K562 (cell line): ENCODE results near the gene HEXD. TPM values are rescaled to one million over a fixed set of nuclear protein-coding genes. Genes with fewer than 3 reads are reported as not detected.

Experiments
- ATF7 ChIP-seq: fragments of 450-650 bp; IDR thresholded peaks from 2 replicates; pipeline ENCODE4 v1.7.1; 2014; ENCODE audit warnings: mild to moderate bottlenecking, moderate library complexity
- CBFA2T2 ChIP-seq: fragments of 450-650 bp; conservative IDR thresholded peaks from 2 replicates; pipeline ENCODE4 v1.6.1; 2017; ENCODE audit warnings: mild to moderate bottlenecking
- CEBPG ChIP-seq, 3 experiments: fragments of 200-800 bp in 1 of 3; sonication (Bioruptor generic) in 1 of 3; sonication (generic) in 1 of 3; formaldehyde crosslinking in 1 of 3; IDR thresholded peaks in 2 of 3; conservative IDR thresholded peaks in 1 of 3; 2 replicates each; pipeline versions ENCODE4 v1.6.1 to v1.8.0; 2016 to 2022; ENCODE audit warnings: missing compliant biosample characterization in 2 of 3, missing genetic modification characterization in 2 of 3, mild to moderate bottlenecking in 1 of 3, missing genetic modification reagents in 1 of 3
- DACH1 ChIP-seq: fragments of 450-650 bp; IDR thresholded peaks from 2 replicates; pipeline ENCODE4 v1.6.1; 2018; ENCODE audit not compliant: partially characterized antibody
- FOXK1 ChIP-seq: sonication (generic); formaldehyde crosslinking; IDR thresholded peaks from 2 replicates; pipeline ENCODE4 v1.8.0; 2022; ENCODE audit warnings: missing genetic modification reagents, mild to moderate bottlenecking, borderline replicate concordance
- IRF2 ChIP-seq: sonication (generic); formaldehyde crosslinking; IDR thresholded peaks from 2 replicates; pipeline ENCODE4 v1.8.1; 2022; ENCODE audit warnings: mild to moderate bottlenecking, missing genetic modification reagents
- KHSRP ChIP-seq: fragments of 450-650 bp; IDR thresholded peaks from 2 replicates; pipeline ENCODE4 v1.6.1; 2017
- NR2F6 ChIP-seq: fragments of 450-650 bp; formaldehyde crosslinking; IDR thresholded peaks from 2 replicates; pipeline ENCODE4 v1.4.0; 2020; ENCODE audit warnings: mild to moderate bottlenecking
- RBFOX2 ChIP-seq: fragments of 200-400 bp; formaldehyde crosslinking; IDR thresholded peaks from 2 replicates; pipeline ENCODE4 v1.6.1; 2017; ENCODE audit warnings: low read depth, mild to moderate bottlenecking, low read length, moderate library complexity
- SRSF3 ChIP-seq: fragments of 200-400 bp; formaldehyde crosslinking; IDR thresholded peaks from 2 replicates; pipeline ENCODE4 v1.6.1; 2016; ENCODE audit warnings: mild to moderate bottlenecking, low read length, moderate library complexity; ENCODE audit not compliant: insufficient read depth
- STAG1 ChIP-seq: sonication (generic); formaldehyde crosslinking; IDR thresholded peaks from 2 replicates; pipeline ENCODE4 v1.5.0; 2020; ENCODE audit warnings: missing genetic modification reagents, borderline replicate concordance
- TRIM28 ChIP-seq: fragments of 450-650 bp; IDR thresholded peaks from 2 replicates; pipeline ENCODE4 v1.6.1; 2017
- ZNF140 ChIP-seq: fragments of 250-450 bp; sonication (Bioruptor Pico); IDR thresholded peaks from 2 replicates; pipeline ENCODE4 v1.8.0; 2021; ENCODE audit warnings: moderate library complexity, mild to moderate bottlenecking, inconsistent platforms
- ZNF146 ChIP-seq: IDR thresholded peaks from one replicate; pipeline ENCODE4 v1.6.1; 2018; ENCODE audit warnings: missing compliant biosample characterization; ENCODE audit not compliant: unreplicated experiment
- ZNF384 ChIP-seq: IDR thresholded peaks from 2 replicates; pipeline ENCODE4 v1.6.1; 2012; ENCODE audit warnings: low read depth, low read length, improper control_type of control experiment
- polyA plus RNA-seq, 8 experiments: library from polyadenylated mRNA; depleted of rRNA in 4 of 8; stranded (reverse) in 5 of 8; unstranded in 3 of 8; fragments of >200 nt; fragmentation: Nextera tagmentation in 2 of 8; fragmentation: Illumina TruSeq in 1 of 8; extraction: Ambion mirVana in 2 of 8; extraction: Trizol in 1 of 8; gene quantifications; 2 replicates each; pipeline versions ENCODE4 v1.2.1 to v1.2.3, GENCODE V29; 2011 to 2014; ENCODE audit warnings: inconsistent platforms in 1 of 8, missing spikeins in 1 of 8
- total RNA-seq, 7 experiments: library from RNA; depleted of rRNA in 6 of 7; stranded (reverse); fragments of >200 nt in 6 of 7; fragmentation: Illumina TruSeq in 2 of 7; extraction: Trizol in 2 of 7; gene quantifications; 2 replicates each; pipeline versions ENCODE4 v1.2.1 to v1.2.3, GENCODE V29; 2011 to 2021; ENCODE audit warnings: low replicate concordance in 1 of 7
- TF ChIP-seq, protein P1 (sequence below): sonication (generic); formaldehyde crosslinking; IDR thresholded peaks from 2 replicates; pipeline ENCODE4 v1.8.1; 2023; ENCODE audit warnings: missing genetic modification reagents, mild to moderate bottlenecking, borderline replicate concordance
- TF ChIP-seq, protein P2 (sequence below): fragments of 450-650 bp; IDR thresholded peaks from 2 replicates; pipeline ENCODE4 v1.6.1; 2018; ENCODE audit warnings: mild to moderate bottlenecking, low read depth; ENCODE audit not compliant: partially characterized antibody
- TF ChIP-seq, protein P3 (sequence below), 3 experiments: IDR thresholded peaks in 2 of 3; conservative IDR thresholded peaks in 1 of 3; 2 replicates each; pipeline ENCODE4 v1.5.1; 2011 to 2012; ENCODE audit warnings: low read length in 3 of 3, mild to moderate bottlenecking in 3 of 3, control low read depth in 2 of 3, improper control_type of control experiment in 1 of 3, inconsistent platforms in 1 of 3, low read depth in 1 of 3, mixed read lengths in 1 of 3, moderate library complexity in 1 of 3; ENCODE audit not compliant: insufficient read depth in 2 of 3

The HEXD gene
- total and polyA plus RNA-seq, 9 of the 15 experiments (the other 6 are each of a cell fraction or from before 2014, with no cell fraction given): 1.0 to 25.3 (median 10.0) TPM

DNA sequence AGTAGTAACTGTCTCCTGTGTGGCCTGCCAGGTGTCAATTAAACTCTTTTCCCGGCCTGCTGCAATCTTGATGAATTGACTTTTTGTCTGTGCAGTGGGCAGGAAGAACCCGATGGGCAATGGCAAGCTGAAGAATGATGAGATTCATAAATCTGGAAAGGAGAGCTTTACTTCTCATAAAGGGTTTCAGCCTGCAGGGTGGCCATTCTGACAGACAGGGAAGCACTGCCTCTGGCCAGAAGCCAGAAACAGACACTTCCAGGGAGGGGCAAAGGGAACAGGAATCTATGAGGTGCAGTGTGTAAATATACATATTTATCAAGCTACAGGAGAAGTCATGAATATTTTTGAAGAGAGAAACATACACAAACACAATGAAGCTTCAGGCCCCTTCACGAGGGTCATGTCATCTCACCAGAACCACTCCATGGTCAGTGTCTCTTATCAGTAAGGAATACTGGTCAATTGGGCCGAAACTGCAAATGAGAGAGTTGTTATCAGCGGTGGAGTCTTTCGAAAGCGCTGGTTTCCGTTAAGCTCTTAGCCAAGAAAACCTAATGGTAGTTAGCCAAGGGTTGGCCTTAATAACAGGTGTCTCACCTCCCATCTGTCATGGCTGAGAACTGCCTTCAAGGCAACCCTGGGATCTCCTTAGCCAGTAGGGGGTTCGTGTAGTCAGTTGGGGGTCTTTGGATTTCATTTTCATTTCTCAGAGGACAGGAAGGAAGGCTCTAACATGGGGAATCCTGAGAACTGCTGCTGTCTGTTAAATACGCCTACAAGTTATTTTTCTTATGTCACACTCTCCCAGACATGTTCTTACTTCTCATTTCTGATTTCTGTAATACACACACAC lies 39.2 kb downstream of the HEXD start (continued):
- TF ChIP-seq CEBPG (CRISPR knock-in tag; IDR thresholded peaks at IDR 0.05) (no peak), CEBPG (tag; conservative IDR thresholded peaks at IDR 0.05 in 1 of 2, IDR thresholded peaks at IDR 0.05 in 1 of 2) (0 out of 4 replicates have a peak, but pooled peaks of 1 of the 2 experiments have one; percentile 27), FOXK1 (CRISPR knock-in tag) (no peak), ZNF146 (CRISPR knock-in tag) (no peak), IRF2 (no peak), SRSF3 (no peak), KHSRP (no peak), DACH1 (peak; percentile 13), ZNF140 (no peak), ZNF384 (no peak), RBFOX2 (no peak), NR2F6 (CRISPR knock-in tag) (no peak), TRIM28 (no peak), ATF7 (0 out of 2 replicates have a peak, but pooled peaks have one; percentile 18), CBFA2T2 (0 out of 2 replicates have a peak, but pooled peaks have one; percentile 9), STAG1 (no peak)
- TF ChIP-seq, protein P1, sequence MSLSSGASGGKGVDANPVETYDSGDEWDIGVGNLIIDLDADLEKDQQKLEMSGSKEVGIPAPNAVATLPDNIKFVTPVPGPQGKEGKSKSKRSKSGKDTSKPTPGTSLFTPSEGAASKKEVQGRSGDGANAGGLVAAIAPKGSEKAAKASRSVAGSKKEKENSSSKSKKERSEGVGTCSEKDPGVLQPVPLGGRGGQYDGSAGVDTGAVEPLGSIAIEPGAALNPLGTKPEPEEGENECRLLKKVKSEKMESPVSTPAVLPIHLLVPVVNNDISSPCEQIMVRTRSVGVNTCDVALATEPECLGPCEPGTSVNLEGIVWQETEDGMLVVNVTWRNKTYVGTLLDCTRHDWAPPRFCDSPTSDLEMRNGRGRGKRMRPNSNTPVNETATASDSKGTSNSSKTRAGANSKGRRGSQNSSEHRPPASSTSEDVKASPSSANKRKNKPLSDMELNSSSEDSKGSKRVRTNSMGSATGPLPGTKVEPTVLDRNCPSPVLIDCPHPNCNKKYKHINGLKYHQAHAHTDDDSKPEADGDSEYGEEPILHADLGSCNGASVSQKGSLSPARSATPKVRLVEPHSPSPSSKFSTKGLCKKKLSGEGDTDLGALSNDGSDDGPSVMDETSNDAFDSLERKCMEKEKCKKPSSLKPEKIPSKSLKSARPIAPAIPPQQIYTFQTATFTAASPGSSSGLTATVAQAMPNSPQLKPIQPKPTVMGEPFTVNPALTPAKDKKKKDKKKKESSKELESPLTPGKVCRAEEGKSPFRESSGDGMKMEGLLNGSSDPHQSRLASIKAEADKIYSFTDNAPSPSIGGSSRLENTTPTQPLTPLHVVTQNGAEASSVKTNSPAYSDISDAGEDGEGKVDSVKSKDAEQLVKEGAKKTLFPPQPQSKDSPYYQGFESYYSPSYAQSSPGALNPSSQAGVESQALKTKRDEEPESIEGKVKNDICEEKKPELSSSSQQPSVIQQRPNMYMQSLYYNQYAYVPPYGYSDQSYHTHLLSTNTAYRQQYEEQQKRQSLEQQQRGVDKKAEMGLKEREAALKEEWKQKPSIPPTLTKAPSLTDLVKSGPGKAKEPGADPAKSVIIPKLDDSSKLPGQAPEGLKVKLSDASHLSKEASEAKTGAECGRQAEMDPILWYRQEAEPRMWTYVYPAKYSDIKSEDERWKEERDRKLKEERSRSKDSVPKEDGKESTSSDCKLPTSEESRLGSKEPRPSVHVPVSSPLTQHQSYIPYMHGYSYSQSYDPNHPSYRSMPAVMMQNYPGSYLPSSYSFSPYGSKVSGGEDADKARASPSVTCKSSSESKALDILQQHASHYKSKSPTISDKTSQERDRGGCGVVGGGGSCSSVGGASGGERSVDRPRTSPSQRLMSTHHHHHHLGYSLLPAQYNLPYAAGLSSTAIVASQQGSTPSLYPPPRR: no peak
- TF ChIP-seq, protein P2, sequence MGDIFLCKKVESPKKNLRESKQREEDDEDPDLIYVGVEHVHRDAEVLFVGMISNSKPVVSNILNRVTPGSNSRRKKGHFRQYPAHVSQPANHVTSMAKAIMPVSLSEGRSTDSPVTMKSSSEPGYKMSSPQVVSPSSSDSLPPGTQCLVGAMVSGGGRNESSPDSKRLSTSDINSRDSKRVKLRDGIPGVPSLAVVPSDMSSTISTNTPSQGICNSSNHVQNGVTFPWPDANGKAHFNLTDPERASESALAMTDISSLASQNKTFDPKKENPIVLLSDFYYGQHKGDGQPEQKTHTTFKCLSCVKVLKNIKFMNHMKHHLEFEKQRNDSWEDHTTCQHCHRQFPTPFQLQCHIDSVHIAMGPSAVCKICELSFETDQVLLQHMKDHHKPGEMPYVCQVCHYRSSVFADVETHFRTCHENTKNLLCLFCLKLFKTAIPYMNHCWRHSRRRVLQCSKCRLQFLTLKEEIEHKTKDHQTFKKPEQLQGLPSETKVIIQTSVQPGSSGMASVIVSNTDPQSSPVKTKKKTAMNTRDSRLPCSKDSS: no peak
- TF ChIP-seq, protein P3, sequence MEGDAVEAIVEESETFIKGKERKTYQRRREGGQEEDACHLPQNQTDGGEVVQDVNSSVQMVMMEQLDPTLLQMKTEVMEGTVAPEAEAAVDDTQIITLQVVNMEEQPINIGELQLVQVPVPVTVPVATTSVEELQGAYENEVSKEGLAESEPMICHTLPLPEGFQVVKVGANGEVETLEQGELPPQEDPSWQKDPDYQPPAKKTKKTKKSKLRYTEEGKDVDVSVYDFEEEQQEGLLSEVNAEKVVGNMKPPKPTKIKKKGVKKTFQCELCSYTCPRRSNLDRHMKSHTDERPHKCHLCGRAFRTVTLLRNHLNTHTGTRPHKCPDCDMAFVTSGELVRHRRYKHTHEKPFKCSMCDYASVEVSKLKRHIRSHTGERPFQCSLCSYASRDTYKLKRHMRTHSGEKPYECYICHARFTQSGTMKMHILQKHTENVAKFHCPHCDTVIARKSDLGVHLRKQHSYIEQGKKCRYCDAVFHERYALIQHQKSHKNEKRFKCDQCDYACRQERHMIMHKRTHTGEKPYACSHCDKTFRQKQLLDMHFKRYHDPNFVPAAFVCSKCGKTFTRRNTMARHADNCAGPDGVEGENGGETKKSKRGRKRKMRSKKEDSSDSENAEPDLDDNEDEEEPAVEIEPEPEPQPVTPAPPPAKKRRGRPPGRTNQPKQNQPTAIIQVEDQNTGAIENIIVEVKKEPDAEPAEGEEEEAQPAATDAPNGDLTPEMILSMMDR (IDR thresholded peaks at IDR 0.05 in 2 of 3, conservative IDR thresholded peaks at IDR 0.05 in 1 of 3; ENCODE audit: insufficient read depth in 2 of 3, low read depth in 1 of 3, low read length in 3 of 3): no peak
